ENCODE results near the gene NSUN2. TPM values are rescaled to one million over a fixed set of nuclear protein-coding genes. Genes with fewer than 3 reads are reported as not detected.
A peak's percentile ranks its signal among the peaks of the same experiment; 100 is the strongest.

NSUN2 gene
- polyA plus RNA-seq, 3 donors, result 24.4 to 63.4 (median 25.6) TPM

GRCh38 chr5:6581559-6582426, 51.1 kb downstream of the NSUN2 start:
- Mint-ChIP-seq H3K9me3 (peaks cover 0 to 6% (median 2%) of the 10 kb centered on the region in 7 donors), H3K4me3 (peak overlapping the region in 1 of 2 donors; percentile 54), H3K36me3 (no peaks in the 10 kb centered on the region), H3K27me3 (ENCODE audit: low read depth in 3 of 3) (peaks cover 45 to 67% (median 53%) of the 10 kb centered on the region in 3 donors), H3K4me1 (no peaks in the 10 kb centered on the region), H3K27ac (no peak overlapping the region)
- no peaks in the 10 kb centered on the region for H3K36me3 ChIP-seq (replicated peaks in 1 of 2; ENCODE audit: control insufficient read depth in 1 of 2, insufficient read depth in 2 of 2, low read length in 2 of 2)
- TF ChIP-seq CTCF (IDR thresholded peaks at IDR 0.05), result no peak
- H3K9me3 ChIP-seq (replicated peaks in 1 of 2; ENCODE audit: control insufficient read depth in 1 of 2, insufficient read depth in 1 of 2, low read length in 2 of 2), result no peaks in the 10 kb centered on the region
- H4K20me1 ChIP-seq (ENCODE audit: insufficient read depth, low read length), result no peaks in the 10 kb centered on the region
- H3K4me2 ChIP-seq (replicated peaks; ENCODE audit: extremely low read depth, low read length, poor library complexity, severe bottlenecking), result no peak overlapping the region
- no peak overlapping the region for H3K4me3 ChIP-seq (replicated peaks in 1 of 3; ENCODE audit: low read depth in 2 of 3, low read length in 3 of 3)
- H3K4me1 ChIP-seq (ENCODE audit: control insufficient read depth in 1 of 2, insufficient read depth in 2 of 2, low read length in 2 of 2), result no peaks in the 10 kb centered on the region
- intact Hi-C loops (cut with micrococcal nuclease), result no loop called here
- H3K79me2 ChIP-seq (ENCODE audit: insufficient read depth, low read length), result no peaks in the 10 kb centered on the region
- H3K27ac ChIP-seq (ENCODE audit: low read depth in 1 of 2, low read length in 2 of 2), result no peak overlapping the region
- H3K27me3 ChIP-seq (ENCODE audit: control insufficient read depth in 2 of 2, insufficient read depth in 2 of 2, low read length in 2 of 2), result peaks cover 20 to 49% of the 10 kb centered on the region in 2 donors
- no peak overlapping the region for H3K9ac ChIP-seq (ENCODE audit: insufficient read depth, low read length, poor library complexity, severe bottlenecking)
- WGBS (ENCODE audit: insufficient coverage), result 83% methylated on average over 6 of the region's 14 CpGs
- no peak for DNase-seq
- no peak overlapping the region for H2AFZ ChIP-seq (ENCODE audit: insufficient read depth, low read depth, low read length, poor library complexity, severe bottlenecking)

GRCh38 chr5:6581090-6581489, 51.8 kb downstream of the NSUN2 start:
- no peaks in the 10 kb centered on the region for H3K79me2 ChIP-seq (ENCODE audit: insufficient read depth, low read length)
- TF ChIP-seq CTCF (IDR thresholded peaks at IDR 0.05), result no peak
- no peak overlapping the region for H3K9ac ChIP-seq (ENCODE audit: insufficient read depth, low read length, poor library complexity, severe bottlenecking)
- Mint-ChIP-seq H3K36me3 (no peaks in the 10 kb centered on the region), H3K27me3 (ENCODE audit: low read depth in 3 of 3) (peaks cover 44 to 62% (median 49%) of the 10 kb centered on the region in 3 donors), H3K4me3 (peak overlapping the region in 1 of 2 donors; percentile 44), H3K27ac (no peak overlapping the region), H3K4me1 (no peaks in the 10 kb centered on the region), H3K9me3 (peaks cover 0 to 6% (median 0%) of the 10 kb centered on the region in 7 donors)
- no peak for DNase-seq
- intact Hi-C loops (cut with micrococcal nuclease), result no loop called here
- H3K27me3 ChIP-seq (ENCODE audit: control insufficient read depth in 2 of 2, insufficient read depth in 2 of 2, low read length in 2 of 2), result peaks cover 20 to 49% of the 10 kb centered on the region in 2 donors
- H3K4me2 ChIP-seq (replicated peaks; ENCODE audit: extremely low read depth, low read length, poor library complexity, severe bottlenecking), result no peak overlapping the region
- H3K9me3 ChIP-seq (replicated peaks in 1 of 2; ENCODE audit: control insufficient read depth in 1 of 2, insufficient read depth in 1 of 2, low read length in 2 of 2), result no peaks in the 10 kb centered on the region
- no CpG with 5 or more reads among the region's 1 CpG for WGBS (ENCODE audit: insufficient coverage)
- H3K27ac ChIP-seq (ENCODE audit: low read depth in 1 of 2, low read length in 2 of 2), result no peak overlapping the region
- H2AFZ ChIP-seq (ENCODE audit: insufficient read depth, low read depth, low read length, poor library complexity, severe bottlenecking), result no peak overlapping the region
- no peaks in the 10 kb centered on the region for H3K4me1 ChIP-seq (ENCODE audit: control insufficient read depth in 1 of 2, insufficient read depth in 2 of 2, low read length in 2 of 2)
- no peaks in the 10 kb centered on the region for H4K20me1 ChIP-seq (ENCODE audit: insufficient read depth, low read length)
- no peak overlapping the region for H3K4me3 ChIP-seq (replicated peaks in 1 of 3; ENCODE audit: low read depth in 2 of 3, low read length in 3 of 3)
- H3K36me3 ChIP-seq (replicated peaks in 1 of 2; ENCODE audit: control insufficient read depth in 1 of 2, insufficient read depth in 2 of 2, low read length in 2 of 2), result no peaks in the 10 kb centered on the region

Data from CD14-positive monocyte (primary cell).